HG03469 (cell line): ENCODE measurements around the gene JPT2.
A peak's percentile ranks its signal among the peaks of the same experiment; 100 is the strongest.

Experiments
- ATAC-seq: cut with Tn5 transposase; IDR thresholded peaks from one replicate; pipeline ENCODE4 v1.9.1; 2021; ENCODE audit warnings: mild to moderate bottlenecking, moderate library complexity, moderate number of reproducible peaks; ENCODE audit not compliant: unreplicated experiment

The JPT2 gene

GRCh38 chr16:1677942-1678499 is at the start of gene JPT2:
Gene JPT2 (plus strand): TSS chr16:1678279. CDS start chr16:1678313, 34 bp downstream.
- ATAC-seq: peak; percentile 80

DNA sequence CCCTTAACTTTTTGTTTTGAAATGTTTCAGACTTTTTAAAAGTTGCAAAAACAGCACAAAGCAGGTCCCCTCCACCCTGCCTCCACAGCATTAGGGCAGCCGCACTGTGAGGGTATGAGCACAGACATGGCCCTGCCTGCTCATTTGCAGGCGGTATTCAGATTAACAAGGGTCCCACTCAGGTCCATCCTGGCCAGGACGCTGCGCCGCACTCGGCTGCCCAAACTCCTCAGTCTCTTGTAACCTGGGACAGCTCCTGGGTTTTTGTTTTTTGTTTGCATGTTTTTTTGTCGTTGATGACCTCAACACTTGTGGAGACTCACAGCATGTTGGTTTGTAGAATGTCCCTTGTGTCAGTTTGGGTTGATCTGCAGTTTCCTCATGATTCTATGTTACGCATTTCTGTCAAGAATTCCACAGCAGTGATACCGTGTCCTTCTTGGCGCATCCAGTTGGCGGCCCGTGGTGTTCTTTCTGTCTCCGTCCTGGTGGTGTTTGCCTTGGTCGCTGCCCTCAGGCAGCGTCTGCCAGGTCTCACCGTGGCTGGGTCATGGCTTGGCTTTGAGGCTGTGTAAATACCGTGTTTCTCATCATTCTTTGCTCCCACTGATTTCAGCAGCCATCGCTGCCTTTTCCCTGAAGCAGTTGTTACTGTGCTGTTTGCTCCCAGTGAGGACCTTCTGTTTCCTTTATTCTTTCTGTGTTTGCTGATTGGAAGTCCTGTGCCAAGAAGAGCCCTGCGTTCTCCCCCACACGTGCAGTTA is 47.4 kb upstream of the JPT2 start:
- no peak for ATAC-seq

GRCh38 chr16:1631230-1631629 is 46.8 kb upstream of the JPT2 start:
- no peak for ATAC-seq

- no peak for ATAC-seq
Observed at GRCh38 chr16:1631931-1632637, 46.0 kb upstream of the JPT2 start.

GRCh38 chr16:1632638-1632970 is 45.5 kb upstream of the JPT2 start:
- ATAC-seq: no peak

GRCh38 chr16:1633310-1633709 is 44.8 kb upstream of the JPT2 start:
- ATAC-seq: no peak

GRCh38 chr16:1634541-1634940 is 43.5 kb upstream of the JPT2 start:
- no peak for ATAC-seq

DNA sequence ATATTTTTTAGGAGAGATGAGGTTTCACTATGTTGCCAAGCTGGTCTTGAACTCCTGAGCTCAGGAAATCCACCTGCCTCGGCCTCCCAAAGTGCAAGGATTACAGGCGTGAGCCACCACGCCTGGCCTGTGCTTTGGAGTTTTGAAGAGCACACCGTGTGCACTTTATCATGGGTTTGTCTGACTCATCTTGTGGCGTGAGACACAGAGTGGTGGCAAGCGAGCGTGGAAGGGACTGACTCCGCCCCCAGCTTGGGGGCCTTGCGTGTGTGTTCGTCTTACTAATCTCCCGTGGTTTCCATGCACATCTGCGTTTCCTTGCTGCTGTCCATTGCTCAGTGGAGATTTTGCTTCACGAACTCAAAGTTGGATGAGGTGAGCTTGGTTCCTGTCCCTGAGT is 43.0 kb upstream of the JPT2 start:
- ATAC-seq: no peak

DNA sequence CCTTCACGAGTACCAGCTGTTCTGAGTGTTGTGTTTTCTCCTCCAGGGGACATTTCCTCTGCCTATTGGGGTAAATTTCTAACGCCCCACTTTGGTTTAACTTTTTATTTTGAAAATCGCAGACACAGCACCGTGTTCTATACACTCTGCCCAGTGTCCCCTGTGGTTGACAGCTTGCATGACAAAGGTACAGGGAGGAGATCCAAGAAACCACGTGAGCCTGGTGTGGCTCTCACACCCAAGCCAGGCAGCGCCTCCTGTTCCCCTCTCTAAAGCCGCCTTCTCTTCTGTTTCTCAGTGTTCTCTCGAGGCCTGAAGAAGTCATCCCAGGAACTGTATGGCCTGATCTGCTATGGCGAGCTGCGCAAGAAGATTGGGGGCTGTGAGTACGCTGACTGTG is 40.6 kb upstream of the JPT2 start:
- no peak for ATAC-seq

- no peak for ATAC-seq
Observed at GRCh38 chr16:1638757-1639156, 39.3 kb upstream of the JPT2 start.

GRCh38 chr16:1639282-1639681 is 38.8 kb upstream of the JPT2 start:
- no peak for ATAC-seq

DNA sequence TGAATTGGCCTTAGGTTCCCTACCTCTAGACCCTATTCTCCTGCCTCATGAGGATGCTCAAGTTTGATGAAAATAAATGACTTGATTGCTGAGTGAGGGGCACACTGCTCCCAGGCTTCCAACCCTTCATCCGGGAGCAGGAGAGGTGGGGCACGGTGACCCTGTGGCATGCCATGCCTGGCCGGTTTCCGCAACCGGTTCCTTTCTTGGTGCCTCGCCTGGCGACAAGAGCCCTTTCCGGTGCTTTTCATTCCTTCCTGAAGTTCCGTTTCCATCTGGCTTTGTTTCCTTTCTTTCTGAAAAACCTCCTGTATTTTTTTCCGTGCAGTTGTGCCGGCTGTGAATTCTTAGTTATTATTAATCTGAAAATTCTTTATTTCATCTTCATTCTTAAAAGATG is 38.2 kb upstream of the JPT2 start:
- no peak for ATAC-seq

DNA sequence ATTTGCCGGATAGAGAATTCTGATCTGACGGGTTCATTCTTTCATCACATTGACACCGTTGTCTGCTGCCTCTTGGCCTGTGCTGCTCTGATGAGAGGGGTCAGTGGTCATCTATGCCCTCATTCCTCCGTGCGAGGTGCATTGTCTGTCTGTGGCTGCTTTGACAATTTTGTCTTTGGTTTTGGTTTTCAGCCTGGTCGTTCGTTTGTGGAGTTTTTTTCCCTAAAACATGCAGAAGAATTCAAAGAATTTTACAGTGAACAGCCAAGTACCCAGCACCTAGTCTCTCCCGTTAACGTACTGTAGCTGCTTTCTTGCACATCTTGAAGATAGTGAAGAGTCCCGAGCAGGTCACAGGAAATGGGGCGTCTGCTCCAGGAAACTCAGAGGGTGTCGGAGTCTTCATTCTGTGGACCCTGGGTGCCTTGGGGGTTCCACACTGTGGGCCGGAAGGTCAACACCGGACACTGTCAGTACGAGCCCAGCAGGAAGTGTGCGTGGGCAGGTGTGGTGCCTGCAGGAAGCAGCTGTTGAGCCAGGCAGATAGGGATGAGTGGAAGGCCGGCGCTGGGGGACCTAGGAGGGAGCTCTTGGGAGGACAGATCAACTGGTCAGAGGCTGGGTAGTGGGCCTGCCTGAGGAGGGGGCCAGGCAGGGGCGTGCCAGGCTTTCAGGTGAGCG is 37.7 kb upstream of the JPT2 start:
- ATAC-seq: no peak

DNA sequence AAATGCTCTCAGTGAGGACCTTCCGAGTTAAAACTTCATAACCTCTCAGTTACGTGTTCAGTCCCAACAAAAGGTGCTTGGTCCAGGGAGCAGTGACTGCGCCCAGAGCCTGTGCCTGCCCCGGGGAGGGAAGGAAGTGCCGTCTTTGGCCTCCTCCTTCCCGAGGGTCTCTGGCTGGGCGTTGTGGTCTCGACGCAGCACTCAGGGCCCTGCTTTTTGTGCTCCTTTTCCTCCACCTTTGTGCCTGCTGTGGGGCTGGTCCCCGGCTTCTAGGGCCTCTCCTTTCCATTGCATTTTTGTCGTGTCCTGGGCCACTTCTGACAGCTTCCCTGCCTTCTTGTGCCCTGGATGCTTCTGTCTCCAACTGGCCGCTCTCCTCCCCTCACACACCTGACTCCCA is 36.8 kb upstream of the JPT2 start:
- ATAC-seq: no peak

GRCh38 chr16:1642148-1642547 is 35.9 kb upstream of the JPT2 start:
- no peak for ATAC-seq

GRCh38 chr16:1642753-1643152 is 35.3 kb upstream of the JPT2 start:
- ATAC-seq: no peak

- no peak for ATAC-seq
Observed at GRCh38 chr16:1643521-1643920, 34.6 kb upstream of the JPT2 start.

- ATAC-seq: no peak
Observed at GRCh38 chr16:1645914-1646525, 32.1 kb upstream of the JPT2 start.

DNA sequence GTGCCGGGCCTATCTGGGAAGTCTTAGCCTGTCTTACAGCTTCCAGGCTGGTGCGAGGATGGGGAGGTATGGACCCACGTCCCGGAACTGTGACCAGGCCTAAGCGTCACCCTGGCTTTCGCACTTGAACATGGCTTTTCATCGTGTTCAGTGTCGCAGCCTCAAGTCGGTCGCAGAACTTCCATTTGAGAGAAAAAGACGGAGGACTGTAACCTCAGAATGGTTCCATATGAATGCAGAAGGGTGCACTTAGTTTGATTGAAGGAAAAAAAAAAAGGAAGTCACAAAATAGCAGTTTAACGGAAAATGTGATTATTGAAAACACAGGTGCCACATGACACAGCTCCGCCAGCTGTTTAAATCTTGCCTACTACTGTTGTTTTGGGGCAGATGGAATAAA is 30.2 kb upstream of the JPT2 start:
- ATAC-seq: no peak

- no peak for ATAC-seq
Observed at GRCh38 chr16:1650131-1650530, 27.9 kb upstream of the JPT2 start.
